Activated CD4-positive, CD25-positive, alpha-beta regulatory T cell treated with anti-CD3 and anti-CD28 coated beads, Interleukin-2, amount 50 U/mL, for 72 hours (primary cell): ENCODE measurements around the gene FAM200A.
A peak's percentile ranks its signal among the peaks of the same experiment; 100 is the strongest.
"Not testable (repeated sequence)": the region's sequence is repeated elsewhere in the genome, so short reads cannot be mapped to it uniquely, and the experiment has no call there.

ENCODE experiments used
- DNase-seq: peaks from one replicate; pipeline ENCODE4 v3.0.0; 2021

FAM200A gene

GRCh38 chr7:99558306-99559174 lies 6.6 kb upstream of the FAM200A start, which contains the start of gene ZNF655:
Gene ZNF655 (plus strand): TSS chr7:99558642. CDS start chr7:99560560, 1,918 bp downstream.
- peak; percentile 87 for DNase-seq

DNA sequence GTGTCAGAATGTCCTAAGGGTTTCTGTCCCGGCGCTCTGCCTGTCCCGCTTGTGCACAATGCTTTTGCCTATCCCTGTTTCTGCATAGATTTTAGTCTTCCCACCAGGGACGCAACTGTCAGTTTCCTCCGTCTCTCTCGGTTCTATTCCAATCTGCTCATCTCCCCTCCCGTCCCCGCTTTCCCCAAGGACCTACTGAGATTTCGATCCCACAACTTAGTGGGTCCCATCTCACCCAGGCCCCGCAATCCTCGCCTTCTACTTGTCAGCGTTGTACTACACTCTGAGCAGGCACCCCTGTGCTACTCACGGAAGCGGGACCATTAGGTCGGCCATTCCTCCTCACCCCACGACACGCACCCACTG lies 6.0 kb upstream of the FAM200A start:
- no peak for DNase-seq

DNA sequence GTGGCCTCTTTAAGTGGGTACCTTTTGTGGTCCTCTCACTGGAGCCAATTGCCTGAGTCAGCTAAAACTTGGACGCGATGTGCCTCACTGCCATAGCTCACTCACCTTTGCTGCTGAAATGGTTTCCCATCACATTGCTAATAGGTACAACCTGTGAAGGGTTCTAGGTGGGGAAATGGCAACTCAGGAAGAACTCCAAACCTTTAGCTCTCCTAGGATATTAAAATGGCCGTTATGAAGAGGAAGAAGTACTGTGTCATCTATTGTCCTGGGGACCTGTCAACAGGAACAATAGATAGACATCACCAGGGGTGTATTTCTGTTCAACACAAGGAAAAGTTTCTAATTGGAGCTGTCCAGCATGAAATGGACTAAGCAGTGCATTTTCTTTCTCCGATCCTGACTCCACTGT lies 5.3 kb upstream of the FAM200A start:
- DNase-seq: no peak

DNA sequence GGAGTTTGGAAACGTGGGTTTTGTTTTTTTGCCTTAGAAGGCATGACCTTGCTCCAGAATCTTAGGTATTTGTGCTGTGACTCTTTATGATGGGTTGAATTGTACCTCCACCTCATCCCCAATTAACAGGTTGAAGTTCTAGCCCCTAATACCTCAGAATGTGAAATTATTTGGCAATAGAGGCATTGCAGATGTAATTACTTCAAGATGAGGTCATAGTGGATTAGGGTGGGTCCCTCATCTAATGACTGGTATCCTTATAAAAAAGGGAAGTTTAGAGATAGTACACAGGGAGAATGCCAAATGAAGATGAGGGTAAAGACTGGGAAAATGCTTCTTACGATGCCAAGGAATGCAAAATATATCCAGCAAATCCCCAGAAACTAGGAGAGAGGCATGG lies 3.0 kb upstream of the FAM200A start:
- no peak for DNase-seq

GRCh38 chr7:99553039-99553438 lies 1.1 kb upstream of the FAM200A start:
- no peak for DNase-seq

DNA sequence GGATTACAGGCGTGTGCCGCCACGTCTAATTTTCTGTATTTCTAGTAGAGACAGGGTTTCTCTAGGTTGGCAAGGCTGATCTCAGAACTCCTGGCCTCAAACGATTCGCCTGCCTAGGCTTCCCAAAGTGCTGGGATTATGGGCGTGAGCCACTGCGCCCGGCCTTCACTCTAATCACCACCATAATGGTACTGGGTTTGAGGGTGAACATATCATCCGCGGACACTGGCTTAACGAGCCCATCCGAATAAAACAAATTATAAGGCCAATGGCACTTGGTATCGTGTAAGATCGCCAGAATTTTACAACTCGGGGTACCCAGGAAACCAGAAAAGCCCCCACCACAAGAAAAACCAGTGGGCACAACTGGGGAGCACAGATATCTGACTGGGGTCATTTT lies 580 bp downstream of the FAM200A start:
- no peak for DNase-seq

DNA sequence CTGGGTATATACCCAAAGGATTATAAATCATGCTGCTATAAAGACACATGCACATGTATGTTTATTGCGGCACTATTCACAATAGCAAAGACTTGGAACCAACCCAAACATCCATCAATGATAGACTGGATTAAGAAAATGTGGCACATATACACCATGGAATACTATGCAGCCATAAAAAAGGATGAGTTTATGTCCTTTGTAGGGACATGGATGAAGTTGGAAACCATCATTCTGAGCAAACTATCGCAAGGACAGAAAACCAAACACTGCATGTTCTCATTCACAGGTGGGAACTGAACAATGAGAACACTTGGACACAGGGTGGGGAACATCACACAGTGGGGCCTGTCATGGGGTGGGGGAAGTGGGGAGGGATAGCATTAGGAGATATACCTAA lies 2.4 kb downstream of the FAM200A start:
- DNase-seq: not testable (repeated sequence)

- not testable (repeated sequence) for DNase-seq
Observed at GRCh38 chr7:99545308-99545707, 6.6 kb downstream of the FAM200A start.

- no peak for DNase-seq
Observed at GRCh38 chr7:99543916-99544315, 8.0 kb downstream of the FAM200A start.

DNA sequence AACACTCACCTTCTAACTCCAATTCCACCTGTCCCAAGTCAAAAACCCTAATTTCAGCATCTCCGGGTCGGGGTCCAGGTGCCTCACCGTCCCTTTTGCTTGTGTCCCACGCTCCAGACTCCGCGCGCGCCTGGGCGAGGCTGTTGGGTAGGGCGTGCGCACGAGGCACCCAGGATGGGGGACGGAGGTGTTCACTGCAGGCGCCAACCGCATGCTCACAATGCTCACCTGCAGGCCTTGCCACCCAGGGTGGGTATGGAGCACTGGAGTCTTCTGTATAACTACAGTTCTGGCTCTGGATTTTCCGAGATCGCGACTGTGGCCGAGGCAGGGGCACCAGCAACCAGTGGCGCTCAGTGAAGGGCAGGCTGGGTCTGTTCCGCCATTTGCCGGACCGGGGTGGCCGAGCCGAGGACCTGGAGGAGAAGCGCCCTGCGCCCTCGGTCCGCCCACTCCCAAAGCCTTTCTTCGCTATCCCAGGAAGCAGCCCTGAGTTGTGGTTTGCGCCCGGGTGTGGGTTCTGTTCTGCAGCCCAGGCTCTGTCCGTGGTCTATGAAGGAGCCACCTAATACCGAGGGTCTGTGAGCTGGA lies 8.7 kb downstream of the FAM200A start:
- no peak for DNase-seq

GRCh38 chr7:99541212-99541611 lies 10.7 kb downstream of the FAM200A start:
- DNase-seq: no peak

- no peak for DNase-seq
Observed at GRCh38 chr7:99540542-99540941, 11.4 kb downstream of the FAM200A start.

- DNase-seq: no peak
Observed at GRCh38 chr7:99539213-99539811, 12.6 kb downstream of the FAM200A start.

DNA sequence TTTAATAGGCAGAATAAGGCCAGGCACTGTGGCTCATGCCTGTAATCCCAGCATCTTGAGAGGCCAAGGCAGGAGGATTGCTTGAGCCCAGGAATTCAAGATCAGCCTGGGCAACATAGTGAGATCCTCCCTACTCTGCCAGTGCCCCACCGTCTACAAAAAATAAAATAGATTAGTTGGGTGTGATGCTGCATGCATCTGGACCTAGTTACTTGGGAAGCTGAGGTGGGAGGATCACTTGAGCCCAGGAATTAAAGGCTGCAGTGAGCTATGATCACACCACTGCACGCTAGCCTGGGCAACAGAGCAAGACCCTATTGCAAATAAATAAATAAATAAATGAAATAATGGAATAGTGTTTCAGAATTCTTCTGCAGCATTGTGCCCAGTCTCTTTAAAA lies 16.2 kb downstream of the FAM200A start:
- no peak for DNase-seq

GRCh38 chr7:99531354-99531765 lies 20.6 kb downstream of the FAM200A start:
- no peak for DNase-seq

DNA sequence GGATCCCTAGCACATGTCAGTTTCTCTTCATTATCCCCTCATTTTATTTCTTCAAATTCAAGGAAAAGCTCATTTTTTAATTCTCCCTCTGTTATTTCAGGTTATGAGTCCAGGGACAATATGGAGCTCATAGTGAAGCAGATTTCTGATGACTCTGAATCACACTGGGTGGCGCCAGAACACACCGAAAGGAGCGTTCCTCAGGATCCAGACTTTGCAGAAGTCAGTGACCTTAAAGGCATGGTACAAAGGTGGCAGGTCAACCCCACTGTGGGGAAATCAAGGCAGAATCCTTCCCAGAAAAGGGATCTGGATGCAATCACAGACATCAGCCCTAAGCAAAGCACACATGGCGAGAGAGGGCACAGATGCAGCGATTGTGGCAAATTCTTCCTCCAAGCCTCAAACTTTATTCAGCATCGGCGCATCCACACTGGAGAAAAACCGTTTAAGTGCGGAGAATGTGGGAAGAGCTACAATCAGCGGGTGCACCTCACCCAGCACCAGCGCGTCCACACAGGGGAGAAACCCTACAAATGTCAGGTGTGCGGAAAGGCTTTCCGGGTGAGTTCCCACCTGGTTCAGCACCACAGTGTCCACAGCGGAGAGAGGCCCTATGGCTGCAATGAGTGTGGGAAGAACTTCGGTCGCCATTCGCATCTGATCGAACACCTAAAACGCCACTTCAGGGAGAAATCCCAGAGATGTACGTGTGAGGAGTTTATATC lies 26.0 kb downstream of the FAM200A start:
- DNase-seq: no peak

DNA sequence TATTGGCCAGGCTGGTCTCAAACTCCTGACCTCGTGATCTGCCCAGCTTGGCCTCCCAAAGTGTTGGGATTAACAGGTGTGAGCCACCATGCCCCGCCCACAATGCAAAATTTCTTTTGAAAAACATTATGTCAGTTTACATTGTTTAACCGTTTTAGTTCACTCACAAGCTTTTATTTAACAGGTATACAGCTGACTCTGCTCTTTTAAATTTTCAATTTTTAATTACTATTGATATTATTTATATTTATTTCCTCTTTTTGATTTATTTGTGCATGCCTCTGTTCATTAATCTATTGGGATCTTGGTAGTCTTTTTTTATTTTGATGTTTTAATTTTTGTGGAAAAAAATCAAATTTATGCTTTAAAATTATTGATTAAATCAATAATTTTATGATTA lies 30.5 kb downstream of the FAM200A start:
- DNase-seq: no peak

DNA sequence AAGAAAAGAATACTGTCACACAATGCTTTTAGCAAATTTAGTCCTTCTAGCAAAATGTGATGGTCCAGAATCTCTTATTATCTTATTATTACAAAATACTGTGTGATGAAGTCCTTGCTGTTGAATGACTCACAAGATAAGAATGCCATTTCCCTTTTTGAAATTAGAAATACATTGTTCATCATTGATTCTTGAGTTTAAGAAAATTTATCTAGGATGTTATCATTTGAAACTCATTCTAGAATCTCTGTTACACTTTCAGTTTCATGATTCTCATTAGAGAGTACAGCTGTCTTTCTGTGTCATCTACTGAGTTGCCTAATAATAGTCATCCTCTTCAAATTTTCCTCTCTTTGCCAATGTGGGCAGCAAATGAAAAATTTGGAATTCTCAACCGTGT lies 37.9 kb downstream of the FAM200A start:
- no peak for DNase-seq

GRCh38 chr7:99505324-99505662 lies 46.6 kb downstream of the FAM200A start:
- DNase-seq: no peak

GRCh38 chr7:99504603-99505323 lies 47.2 kb downstream of the FAM200A start, which contains the start of gene ZKSCAN5:
Gene ZKSCAN5 (plus strand): TSS chr7:99504662. CDS start chr7:99506045, 1,383 bp downstream.
- DNase-seq: peak; percentile 95

DNA sequence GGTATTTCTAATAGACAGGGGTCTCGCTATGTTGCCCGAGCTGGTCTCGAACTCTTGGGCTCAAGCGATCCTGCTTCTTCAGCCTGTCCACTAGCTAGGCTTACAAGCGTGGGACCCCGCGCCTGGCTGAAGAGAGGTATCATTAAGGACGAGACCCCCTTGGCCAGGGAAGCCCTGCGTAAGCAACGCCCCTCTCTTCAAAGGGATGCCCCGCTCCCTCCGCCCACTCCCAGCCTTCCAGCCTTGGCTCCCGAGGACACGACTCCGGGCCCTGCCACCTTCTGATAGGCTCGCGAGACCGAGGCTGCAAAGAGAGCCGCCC lies 47.7 kb downstream of the FAM200A start:
- no peak for DNase-seq

- not testable (repeated sequence) for DNase-seq
Observed at GRCh38 chr7:99501236-99501635, 50.7 kb downstream of the FAM200A start.

- no peak for DNase-seq
Observed at GRCh38 chr7:99500637-99501009, 51.3 kb downstream of the FAM200A start.
